Measurements from ENCODE around the gene EIF4G3.
"Not testable (repeated sequence)": the region's sequence is repeated elsewhere in the genome, so short reads cannot be mapped to it uniquely, and the experiment has no call there.

The EIF4G3 gene

GRCh38 chr1:21182181-21182731, 5.6 kb upstream of the EIF4G3 start:
- DNase-seq: no peak

- not testable (repeated sequence) for DNase-seq
These were observed 1.6 kb upstream of the EIF4G3 start for GRCh38 chr1:21178271-21178670.

GRCh38 chr1:21175670-21176581, 771 bp downstream of the EIF4G3 start:
- DNase-seq: no peak

DNA sequence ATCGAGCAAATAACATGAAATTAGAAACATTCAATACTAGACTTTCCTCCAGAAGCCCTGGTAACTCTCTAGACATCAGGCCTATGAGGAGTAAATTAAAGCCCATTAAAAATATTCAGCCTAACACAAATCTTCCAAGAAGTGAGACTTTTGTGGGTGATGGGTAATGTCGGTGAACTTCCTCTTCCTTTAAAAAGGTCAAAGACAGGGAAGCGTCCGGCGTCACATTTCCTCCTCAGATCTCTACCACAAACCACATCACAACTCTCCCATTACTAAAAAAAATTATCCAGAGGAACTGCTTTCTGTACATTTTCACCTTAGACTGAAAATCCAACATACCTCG, 1.4 kb downstream of the EIF4G3 start:
- no peak for DNase-seq

- no peak for DNase-seq
These were observed 1.9 kb downstream of the EIF4G3 start for GRCh38 chr1:21174654-21175323.

DNA sequence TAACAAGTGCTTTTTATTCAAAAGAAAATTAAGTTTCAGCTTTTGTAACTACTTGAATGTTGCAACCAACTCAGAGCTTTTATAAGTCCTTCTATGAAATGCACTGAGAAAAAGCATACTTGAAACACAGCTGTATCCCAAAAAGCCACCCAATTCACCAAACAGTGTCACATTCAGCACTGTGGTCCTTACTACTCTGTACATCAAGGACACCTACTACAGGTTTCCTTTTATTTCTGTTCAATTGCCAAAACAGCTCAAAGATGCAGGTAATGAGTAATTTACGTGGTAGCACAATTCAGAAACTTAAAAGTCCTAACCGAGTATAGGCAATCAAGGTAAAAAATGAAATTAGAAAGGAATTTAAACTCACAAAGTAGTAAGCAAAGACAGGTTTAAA, 2.5 kb downstream of the EIF4G3 start:
- DNase-seq: no peak

DNA sequence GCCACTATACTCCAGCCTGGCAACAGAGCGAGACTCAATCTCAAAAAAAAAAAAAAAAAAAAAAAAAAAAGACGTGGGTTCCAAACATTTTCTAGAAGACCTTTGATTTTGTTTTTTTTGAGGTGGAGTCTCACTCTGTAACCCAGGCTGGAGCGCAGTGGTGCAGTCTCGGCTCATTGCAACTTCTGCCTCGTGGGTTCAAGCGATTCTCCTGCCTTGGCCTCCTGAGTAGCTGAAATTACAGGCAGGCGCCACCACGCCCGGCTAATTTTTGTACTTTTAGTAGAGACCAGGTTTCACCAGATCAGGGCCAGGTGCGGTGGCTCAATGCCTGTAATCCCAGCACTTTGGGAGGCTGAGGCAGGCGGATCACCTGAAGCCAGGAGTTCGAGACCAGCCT, 3.6 kb downstream of the EIF4G3 start:
- DNase-seq: not testable (repeated sequence)

DNA sequence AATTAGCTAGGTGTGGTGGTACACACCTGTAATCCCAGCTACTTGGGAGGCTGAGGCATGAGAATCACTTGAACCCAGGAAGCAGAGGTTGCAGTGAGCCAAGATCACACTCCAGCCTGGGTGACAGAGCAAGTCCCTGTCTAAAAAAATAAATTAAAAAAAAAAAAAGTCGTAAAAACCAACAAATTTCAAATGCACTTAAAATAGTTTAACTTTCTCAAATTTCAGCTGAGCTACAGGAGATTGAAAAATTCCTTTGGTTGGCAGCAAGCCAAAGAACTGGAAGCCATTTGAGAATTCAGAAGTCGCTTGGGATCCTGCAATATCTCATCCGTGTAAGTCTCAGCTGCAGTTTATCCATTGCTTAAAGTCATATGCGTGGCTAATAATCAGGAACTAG, 5.9 kb downstream of the EIF4G3 start:
- not testable (repeated sequence) for DNase-seq

DNA sequence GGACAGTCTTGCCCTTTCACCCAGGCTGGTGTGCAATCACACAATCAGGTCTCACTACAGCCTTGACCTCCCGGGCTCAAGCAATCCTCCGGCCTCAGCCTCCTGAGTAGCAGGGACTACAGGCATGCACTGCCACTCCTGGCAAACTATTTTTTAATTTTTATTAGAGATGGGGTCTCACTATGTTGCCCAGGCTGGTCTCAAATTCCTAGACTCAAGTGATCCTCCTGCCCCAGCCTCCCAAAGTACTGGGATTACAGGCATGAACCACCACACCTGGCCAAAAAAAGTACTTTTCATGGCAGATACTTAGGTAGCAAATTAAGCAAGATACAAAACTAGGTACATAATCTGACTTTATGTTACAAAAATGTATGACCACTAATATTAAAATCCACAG, 8.3 kb downstream of the EIF4G3 start:
- no peak for DNase-seq

DNA sequence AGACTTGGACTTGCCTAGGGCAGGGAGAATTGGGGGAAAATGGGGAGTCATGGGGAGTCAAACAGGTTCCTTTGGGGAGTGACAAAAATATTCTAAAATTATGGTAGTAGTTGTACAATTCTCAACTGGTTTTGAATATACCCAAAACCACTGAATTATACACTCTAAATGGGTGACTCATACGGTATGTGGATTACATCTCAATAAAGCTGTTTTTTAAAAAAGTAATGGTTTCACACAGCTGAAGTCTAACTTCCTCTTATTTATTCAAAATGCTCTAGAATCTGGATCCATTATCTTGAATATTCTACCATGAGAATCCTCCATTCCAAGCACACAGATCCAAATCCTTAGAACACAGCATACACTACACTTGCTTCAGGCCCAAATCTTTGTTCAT, 11.1 kb downstream of the EIF4G3 start:
- DNase-seq: no peak

- DNase-seq: no peak
These were observed 11.6 kb downstream of the EIF4G3 start for GRCh38 chr1:21165076-21165475.

DNA sequence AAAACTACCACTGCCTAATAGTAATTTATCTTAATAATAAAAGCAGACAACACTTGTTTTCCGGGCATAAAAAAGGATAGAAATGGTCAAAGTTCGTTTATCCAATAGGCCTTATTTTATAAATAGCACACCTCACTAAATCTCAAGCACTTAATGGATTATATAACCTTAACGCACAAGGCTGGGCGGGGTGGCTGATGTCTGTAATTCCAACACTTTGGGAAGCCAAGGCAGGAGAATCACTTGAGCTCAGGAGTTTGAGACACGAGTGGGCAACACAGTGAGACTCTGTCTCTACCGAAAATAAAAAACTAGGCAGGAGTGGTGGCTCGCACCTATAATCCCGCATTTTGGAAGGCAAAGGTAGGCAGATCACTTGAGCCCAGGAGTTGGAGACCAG, 12.4 kb downstream of the EIF4G3 start:
- no peak for DNase-seq

DNA sequence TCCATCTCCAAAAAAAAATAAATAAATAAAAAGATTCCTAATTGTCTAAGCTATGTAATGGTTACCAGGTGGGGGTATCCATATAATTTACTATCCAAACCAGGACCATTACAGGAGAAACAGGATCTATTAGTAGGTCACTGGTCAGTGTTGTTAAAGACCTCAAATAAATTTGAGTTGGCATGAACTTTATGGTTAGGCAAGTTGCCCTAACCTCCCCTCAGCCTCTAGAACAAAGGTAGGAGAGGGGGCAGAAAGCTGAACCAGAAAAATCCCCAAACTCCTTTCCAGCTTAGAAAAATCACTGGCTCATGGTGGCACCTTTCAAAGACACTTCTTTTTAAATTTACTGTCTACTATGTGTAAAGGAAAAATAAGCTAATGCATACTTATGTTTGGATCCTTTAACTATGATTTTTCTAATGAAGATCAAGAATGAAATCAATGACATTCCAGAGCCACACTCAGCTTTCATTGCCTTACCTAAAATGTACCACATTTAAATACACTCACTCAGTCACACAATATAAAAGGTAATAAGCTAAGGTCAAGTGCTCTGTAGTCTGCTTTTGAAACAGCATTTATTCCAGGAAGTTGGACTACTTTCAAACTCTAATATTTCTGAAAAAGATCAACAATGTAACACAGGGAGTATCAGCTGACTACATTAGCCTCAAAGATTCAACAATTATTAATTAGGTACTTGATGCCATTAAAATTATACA, 13.8 kb downstream of the EIF4G3 start:
- DNase-seq: no peak

DNA sequence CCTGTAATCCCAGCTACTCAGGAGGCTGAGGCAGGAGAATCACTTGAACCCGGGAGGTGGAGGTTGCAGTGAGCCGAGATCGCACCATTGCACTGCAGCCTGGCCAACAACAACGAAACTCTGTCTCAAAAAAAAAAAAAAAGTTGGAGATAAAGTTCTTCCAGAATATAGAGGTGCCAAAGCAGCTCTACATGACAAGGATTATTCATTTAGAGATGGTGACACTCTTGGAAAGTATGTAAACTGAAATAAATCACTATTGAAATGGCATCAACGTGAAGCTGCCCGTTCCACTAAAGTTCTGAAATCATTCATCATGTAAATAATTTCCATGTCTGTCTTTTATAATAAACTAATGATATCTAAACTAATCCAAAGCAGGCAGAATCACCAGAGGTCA, 14.9 kb downstream of the EIF4G3 start:
- DNase-seq: no peak

DNA sequence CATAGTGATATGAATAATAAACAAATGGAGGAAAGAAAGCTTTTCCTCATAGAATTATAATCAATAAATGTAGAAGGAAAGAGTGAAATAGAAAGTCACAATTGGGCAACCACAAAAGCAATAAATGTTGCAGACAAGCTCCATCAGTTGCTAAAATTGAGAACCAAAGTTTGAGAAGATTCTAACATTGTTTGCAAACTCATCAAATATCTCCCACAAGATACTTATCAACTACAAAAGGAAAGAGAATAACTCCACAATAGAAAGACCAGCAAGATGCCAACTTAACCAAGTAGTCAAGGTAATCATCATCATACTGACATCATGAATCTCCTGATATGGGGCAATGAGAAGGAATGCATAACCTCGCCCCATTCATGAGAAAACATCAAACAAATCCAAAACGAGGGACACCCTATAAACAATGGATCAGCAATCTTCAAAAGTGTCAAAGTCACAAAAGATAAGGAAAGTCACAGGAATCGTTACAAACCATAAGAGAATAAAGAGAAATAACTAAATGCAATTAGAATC, 16.4 kb downstream of the EIF4G3 start:
- DNase-seq: no peak

- no peak for DNase-seq
These were observed 18.8 kb downstream of the EIF4G3 start for GRCh38 chr1:21157868-21158267.

DNA sequence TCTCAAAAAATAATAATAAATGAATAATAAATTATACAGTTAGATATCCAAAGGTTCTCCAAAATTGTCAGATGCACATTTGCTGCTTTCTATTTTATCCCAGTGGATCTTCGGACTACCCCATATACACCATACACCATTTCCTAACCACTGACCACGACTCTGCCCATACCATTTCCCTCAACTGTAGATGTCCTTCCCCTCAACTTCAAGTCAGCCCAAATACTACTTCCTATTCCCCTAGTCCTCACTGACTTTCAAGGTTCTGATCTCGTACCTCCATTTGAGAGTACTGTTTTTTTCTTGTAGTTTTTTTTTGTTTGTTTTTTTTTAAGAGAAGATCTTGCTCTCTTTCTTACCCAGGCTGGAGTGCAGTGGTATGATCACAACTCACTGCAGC, 19.6 kb downstream of the EIF4G3 start:
- no peak for DNase-seq

DNA sequence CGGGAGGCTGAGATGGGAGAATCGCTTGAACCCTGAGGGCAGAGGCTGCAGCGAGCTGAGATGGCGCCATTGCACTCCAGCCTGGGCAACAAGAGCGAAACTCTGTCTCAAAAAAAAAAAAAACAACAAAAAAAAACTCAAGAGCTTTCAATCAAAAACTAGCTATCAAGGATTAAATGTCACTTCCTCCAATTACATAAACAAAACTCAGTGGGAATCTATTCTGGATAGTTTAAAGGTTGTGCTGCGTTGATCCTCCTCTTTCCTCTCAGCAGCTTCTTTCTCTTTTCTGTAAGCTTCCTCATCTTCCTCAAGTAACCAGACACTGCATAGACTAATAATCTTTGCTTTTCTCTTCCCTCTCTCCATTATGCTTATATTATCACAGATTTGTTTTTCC, 20.7 kb downstream of the EIF4G3 start:
- no peak for DNase-seq

- DNase-seq: no peak
These were observed 22.0 kb downstream of the EIF4G3 start for GRCh38 chr1:21154717-21155116.

DNA sequence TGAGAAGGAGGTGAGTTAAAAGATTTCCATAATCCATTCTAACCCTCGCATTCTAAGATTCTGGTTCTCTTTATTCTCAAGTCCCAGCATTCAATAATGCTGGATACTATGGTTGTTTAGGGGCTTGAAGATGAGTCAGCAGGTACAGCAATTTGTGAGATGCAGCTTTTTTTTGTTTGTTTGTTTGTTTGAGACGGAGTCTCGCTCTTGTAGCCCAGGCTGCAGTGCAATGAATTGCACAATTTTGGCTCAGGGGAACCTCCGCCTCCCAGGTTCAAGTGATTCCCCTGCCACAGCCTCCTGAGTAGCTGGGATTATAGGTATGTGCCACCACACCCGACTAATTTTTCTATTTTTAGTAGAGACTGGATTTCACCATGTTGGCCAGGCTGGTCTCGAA, 23.3 kb downstream of the EIF4G3 start:
- no peak for DNase-seq

DNA sequence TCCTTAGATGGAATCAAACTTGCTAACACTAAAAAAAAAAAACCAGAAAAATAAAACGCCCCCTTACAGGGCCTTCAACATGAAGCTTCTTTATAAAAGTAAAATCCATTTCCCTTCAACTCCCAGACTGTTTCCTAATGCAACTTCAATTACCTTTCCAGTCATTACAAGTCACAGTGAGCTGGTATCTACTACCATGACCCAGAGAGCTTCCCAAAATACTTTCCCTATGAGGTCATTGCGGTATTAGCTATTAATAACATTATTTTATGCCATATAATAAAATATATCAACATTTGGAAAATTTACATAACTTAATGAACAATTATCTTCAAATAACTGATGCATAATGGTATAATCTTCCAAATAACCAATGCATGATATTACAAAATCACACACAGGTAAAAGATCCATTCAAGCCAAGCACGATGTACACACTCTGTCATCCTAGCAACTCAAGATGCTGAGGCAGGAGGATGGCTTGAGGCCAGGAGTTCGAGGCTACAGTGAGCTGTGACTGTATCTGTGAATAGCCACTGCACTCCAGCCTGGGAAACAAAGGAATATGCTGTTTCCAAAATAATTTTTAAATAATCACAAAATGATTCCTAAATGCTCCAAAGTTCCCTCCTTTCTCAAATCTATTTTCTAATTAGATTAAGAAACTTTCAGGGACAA, 24.1 kb downstream of the EIF4G3 start:
- no peak for DNase-seq

- DNase-seq: no peak
These were observed 26.8 kb downstream of the EIF4G3 start for GRCh38 chr1:21149855-21150432.

All from NCI-H524 treated with DMSO at 0.1 percent for 48 hours (cell line).